Left ventricle myocardium inferior (tissue), 1 donor: ENCODE results near the gene SAMD4A. TPM values are rescaled to one million over a fixed set of nuclear protein-coding genes. Genes with fewer than 3 reads are reported as not detected.

Experiments used
- DNase-seq: peaks from one replicate; pipeline ENCODE4 v3.0.0-alpha.2; 2020
- H3K27ac ChIP-seq: fragments of 200-600 bp; replicated peaks from 2 replicates; pipeline ENCODE4 v1.8.0; 2021
- H3K27me3 ChIP-seq: fragments of 200-600 bp; 2 replicates; pipeline ENCODE4 v1.8.0; 2021; ENCODE audit warnings: low read depth
- H3K36me3 ChIP-seq: fragments of 200-600 bp; 2 replicates; pipeline ENCODE4 v1.8.0; 2021
- H3K4me1 ChIP-seq: fragments of 200-600 bp; 2 replicates; pipeline ENCODE4 v1.8.0; 2021
- H3K4me3 ChIP-seq: fragments of 200-600 bp; 2 replicates; pipeline ENCODE4 v1.8.0; 2021; ENCODE audit warnings: mild to moderate bottlenecking, moderate library complexity
- H3K9me3 ChIP-seq: fragments of 200-600 bp; replicated peaks from 2 replicates; pipeline ENCODE4 v1.8.0; 2021
- CTCF ChIP-seq: fragments of 200-600 bp; IDR thresholded peaks from 2 replicates; pipeline ENCODE4 v1.8.0; 2021; ENCODE audit warnings: antibody characterized with exemption, mild to moderate bottlenecking, borderline replicate concordance
- intact Hi-C: fragments of 100-400 bp; cut with micrococcal nuclease; formaldehyde crosslinking; loops from one replicate; pipeline ENCODE4 v1.11.0; 2022
- total RNA-seq: library from RNA; stranded (reverse); fragmentation: NEBNext Ultra II Directional; extraction: Animal tissue kit (Norgen Biotek cat#: 25700); gene quantifications from one replicate; pipeline ENCODE4 v1.2.1, GENCODE V29; 2021
- donor health status: DM: no; HTN: yes; CAD: no; lungs with severe emphysema.

The SAMD4A gene
- total RNA-seq, 1 donor from 2014 or later = 173 TPM

- H3K9me3 ChIP-seq = peaks cover 6% of the 10 kb centered on the region
- intact Hi-C loops = no loop called here
- TF ChIP-seq CTCF = no peak
- no peaks in the 10 kb centered on the region for H3K27me3 ChIP-seq
- peaks cover 76% of the 10 kb centered on the region for H3K4me1 ChIP-seq
- DNase-seq = no peak
- peak overlapping the region; percentile 8 for H3K27ac ChIP-seq
- no peak overlapping the region for H3K4me3 ChIP-seq
- H3K36me3 ChIP-seq = peaks cover 4% of the 10 kb centered on the region
Observed at GRCh38 chr14:54591461-54591860, 24.5 kb downstream of the SAMD4A start.

- peaks cover 1% of the 10 kb centered on the region for H3K9me3 ChIP-seq
- no peak overlapping the region for H3K27ac ChIP-seq
- no peak for TF ChIP-seq CTCF
- H3K4me3 ChIP-seq = no peak overlapping the region
- H3K4me1 ChIP-seq = peaks cover 76% of the 10 kb centered on the region
- intact Hi-C loops = no loop called here
- H3K36me3 ChIP-seq = no peaks in the 10 kb centered on the region
- no peaks in the 10 kb centered on the region for H3K27me3 ChIP-seq
- no peak for DNase-seq
Observed at GRCh38 chr14:54591866-54592265, 24.9 kb downstream of the SAMD4A start.

- H3K4me1 ChIP-seq = peaks cover 70% of the 10 kb centered on the region
- no peak overlapping the region for H3K4me3 ChIP-seq
- H3K27ac ChIP-seq = no peak overlapping the region
- intact Hi-C loops = no loop called here
- no peaks in the 10 kb centered on the region for H3K27me3 ChIP-seq
- no peaks in the 10 kb centered on the region for H3K36me3 ChIP-seq
- no peak for TF ChIP-seq CTCF
- no peaks in the 10 kb centered on the region for H3K9me3 ChIP-seq
- no peak for DNase-seq
Observed at GRCh38 chr14:54593860-54594259, 26.9 kb downstream of the SAMD4A start.

GRCh38 chr14:54594537-54594936 is 27.6 kb downstream of the SAMD4A start:
- H3K36me3 ChIP-seq = no peaks in the 10 kb centered on the region
- intact Hi-C loops = no loop called here
- no peaks in the 10 kb centered on the region for H3K9me3 ChIP-seq

GRCh38 chr14:54597795-54598443 is 31.0 kb downstream of the SAMD4A start:
- Histone ChIP-seq H3K27ac (no peak overlapping the region), H3K36me3 (no peaks in the 10 kb centered on the region), H3K4me3 (no peak overlapping the region), H3K27me3 (no peaks in the 10 kb centered on the region), H3K4me1 (peaks cover 62% of the 10 kb centered on the region), H3K9me3 (no peaks in the 10 kb centered on the region)
- no peak for DNase-seq
- TF ChIP-seq CTCF = no peak
- intact Hi-C loops = no loop called here

More at GRCh38 chr14:54594537-54594936, 27.6 kb downstream of the SAMD4A start:
- DNase-seq = no peak
- Histone ChIP-seq H3K27ac (no peak overlapping the region), H3K27me3 (no peaks in the 10 kb centered on the region), H3K4me1 (peaks cover 66% of the 10 kb centered on the region), H3K4me3 (no peak overlapping the region)
- no peak for TF ChIP-seq CTCF
